DND-41 (cell line): ENCODE measurements around the gene SUN2.

Experiments used
- ATAC-seq: fragments of 200-7000 bp; cut with Tn5 transposase; 3 replicates; pipeline ENCODE4 v1.9.1; 2021; ENCODE audit warnings: low read depth; ENCODE audit not compliant: insufficient read depth
- DNase-seq: peaks from one replicate; pipeline ENCODE4 v3.0.0-alpha.2; 2020
- H2AFZ ChIP-seq: 2 replicates; pipeline ENCODE4 v1.6.0; 2012; ENCODE audit warnings: low read depth, low read length
- H3K27ac ChIP-seq: 2 replicates; pipeline ENCODE4 v1.5.1; 2012; ENCODE audit warnings: low read length, inconsistent platforms
- H3K27me3 ChIP-seq: fragments of 200-600 bp; sonication (generic); 2 replicates; pipeline ENCODE4 v1.6.0; 2012; ENCODE audit warnings: low read length, mild to moderate bottlenecking, inconsistent platforms; ENCODE audit not compliant: insufficient read depth, poor library complexity
- H3K36me3 ChIP-seq: 2 replicates; pipeline ENCODE4 v1.5.1; 2012; ENCODE audit warnings: low read length, inconsistent platforms; ENCODE audit not compliant: insufficient read depth
- H3K4me1 ChIP-seq: 2 replicates; pipeline ENCODE4 v1.5.1; 2012; ENCODE audit warnings: mild to moderate bottlenecking, low read length; ENCODE audit not compliant: insufficient read depth
- H3K4me2 ChIP-seq: 2 replicates; pipeline ENCODE4 v1.6.0; 2012; ENCODE audit warnings: mild to moderate bottlenecking, moderate library complexity, low read length, inconsistent platforms; ENCODE audit not compliant: insufficient read depth
- H3K4me3 ChIP-seq, 2 experiments: fragments of 200-600 bp in 1 of 2; shearing (Covaris generic) in 1 of 2; 2 replicates each; pipeline ENCODE4 v1.5.1; 2012 to 2016; ENCODE audit warnings: inconsistent platforms in 2 of 2, low read length in 2 of 2, mild to moderate bottlenecking in 2 of 2, low read depth in 1 of 2, moderate library complexity in 1 of 2
- H3K79me2 ChIP-seq: 2 replicates; pipeline ENCODE4 v1.6.0; 2012; ENCODE audit warnings: low read length, inconsistent platforms; ENCODE audit not compliant: insufficient read depth
- H3K9ac ChIP-seq: 2 replicates; pipeline ENCODE4 v1.6.0; 2012; ENCODE audit warnings: low read depth, mild to moderate bottlenecking, inconsistent platforms, low read length, moderate library complexity
- H3K9me3 ChIP-seq: 2 replicates; pipeline ENCODE4 v1.5.1; 2012; ENCODE audit warnings: low read length, moderate library complexity, mild to moderate bottlenecking, inconsistent platforms; ENCODE audit not compliant: insufficient read depth, severe bottlenecking
- H4K20me1 ChIP-seq: 2 replicates; pipeline ENCODE4 v1.6.0; 2012; ENCODE audit warnings: low read length; ENCODE audit not compliant: insufficient read depth
- CTCF ChIP-seq: IDR thresholded peaks from 2 replicates; pipeline ENCODE4 v1.5.1; 2012; ENCODE audit warnings: borderline replicate concordance, low read length, moderate library complexity, mild to moderate bottlenecking; ENCODE audit not compliant: poor library complexity, severe bottlenecking; ENCODE audit errors: extremely low read depth
- EZH2 ChIP-seq: IDR thresholded peaks from 3 replicates; pipeline ENCODE4 v1.6.1; 2012; ENCODE audit warnings: borderline replicate concordance, low read depth, mild to moderate bottlenecking, moderate library complexity, low read length, inconsistent platforms; ENCODE audit not compliant: severe bottlenecking

The SUN2 gene

GRCh38 chr22:38788021-38788816 lies 32.4 kb upstream of the SUN2 start:
- Histone ChIP-seq H2AFZ (no peak overlapping the region), H3K27ac (no peak overlapping the region)
- no peak for DNase-seq

GRCh38 chr22:38786631-38787030 lies 30.8 kb upstream of the SUN2 start:
- peaks cover 8% of the 10 kb centered on the region; the same call in 1 of the 2 replicates for H3K36me3 ChIP-seq
- TF ChIP-seq CTCF, result no peak
- TF ChIP-seq EZH2, result no peak

More at GRCh38 chr22:38788021-38788816, 32.4 kb upstream of the SUN2 start:
- Histone ChIP-seq H3K36me3 (peaks cover 8% of the 10 kb centered on the region; the same call in 1 of the 2 replicates), H4K20me1 (peaks cover 5% of the 10 kb centered on the region), H3K9me3 (no peaks in the 10 kb centered on the region), H3K79me2 (peaks cover 3% of the 10 kb centered on the region), H3K4me2 (no peak overlapping the region), H3K4me3 (no peak overlapping the region), H3K9ac (no peak overlapping the region), H3K27me3 (no peaks in the 10 kb centered on the region), H3K4me1 (peaks cover 9% of the 10 kb centered on the region)
- no peak for TF ChIP-seq EZH2
- TF ChIP-seq CTCF, result no peak
- no peak for ATAC-seq

GRCh38 chr22:38784856-38785255 lies 29.1 kb upstream of the SUN2 start:
- H2AFZ ChIP-seq, result no peak overlapping the region
- DNase-seq, result no peak
- no peak for ATAC-seq

More at GRCh38 chr22:38786631-38787030, 30.8 kb upstream of the SUN2 start:
- Histone ChIP-seq H3K4me1 (no peaks in the 10 kb centered on the region), H3K9ac (no peak overlapping the region), H4K20me1 (peaks cover 5% of the 10 kb centered on the region), H3K4me3 (no peak overlapping the region), H2AFZ (no peak overlapping the region), H3K79me2 (no peaks in the 10 kb centered on the region), H3K4me2 (no peak overlapping the region), H3K9me3 (no peaks in the 10 kb centered on the region), H3K27ac (no peak overlapping the region), H3K27me3 (no peaks in the 10 kb centered on the region)
- no peak for DNase-seq
- ATAC-seq, result no peak

More at GRCh38 chr22:38784856-38785255, 29.1 kb upstream of the SUN2 start:
- no peak overlapping the region for H3K27ac ChIP-seq
- no peaks in the 10 kb centered on the region for H3K9me3 ChIP-seq
- H3K79me2 ChIP-seq, result no peaks in the 10 kb centered on the region
- H3K27me3 ChIP-seq, result no peaks in the 10 kb centered on the region
- H3K36me3 ChIP-seq, result peaks cover under 1% of the 10 kb centered on the region; the same call in 1 of the 2 replicates
- no peak overlapping the region for H3K9ac ChIP-seq
- peaks cover 5% of the 10 kb centered on the region for H4K20me1 ChIP-seq
- H3K4me3 ChIP-seq, result no peak overlapping the region
- no peak overlapping the region for H3K4me2 ChIP-seq
- TF ChIP-seq CTCF (no peak), EZH2 (no peak)
- H3K4me1 ChIP-seq, result no peaks in the 10 kb centered on the region
